ENCODE results near the gene RASSF1. TPM values are rescaled to one million over a fixed set of nuclear protein-coding genes. Genes with fewer than 3 reads are reported as not detected.

Gene RASSF1
- total RNA-seq, 2 donors from 2014 or later: 20.6 to 28.2 TPM

DNA sequence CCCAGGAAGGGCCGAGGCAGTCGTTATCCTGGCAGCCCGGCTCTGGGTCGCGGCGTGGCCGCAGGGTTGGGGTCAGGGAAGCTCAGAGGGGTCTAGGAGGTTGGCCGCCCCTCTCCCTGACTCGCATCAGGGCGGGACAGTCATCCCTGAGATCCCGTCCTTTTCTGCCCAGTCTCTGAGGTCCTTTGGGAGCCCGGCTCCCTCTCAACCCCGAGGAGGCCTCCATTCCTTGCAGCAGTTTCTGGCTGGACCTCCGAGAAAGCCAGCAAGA, 18.6 kb downstream of the RASSF1 start:
- Histone ChIP-seq H3K27ac (peak overlapping the region; percentile 81), H3K9me3 (no peaks in the 10 kb centered on the region), H3K27me3 (no peaks in the 10 kb centered on the region), H3K4me1 (peaks cover 36% of the 10 kb centered on the region), H3K4me3 (peak overlapping the region; percentile 66), H3K9ac (ENCODE audit: low read depth in 2 of 2, low read length in 2 of 2) (peak overlapping the region; percentile 70 to 91), H3K36me3 (no peaks in the 10 kb centered on the region)
- intact Hi-C loops (cut with DNase I): loop anchor here (10.0 kb wide), 1 partner anchor 47 kb away; the partner anchor contains the start of gene LSMEM2
- TF ChIP-seq, protein P1, sequence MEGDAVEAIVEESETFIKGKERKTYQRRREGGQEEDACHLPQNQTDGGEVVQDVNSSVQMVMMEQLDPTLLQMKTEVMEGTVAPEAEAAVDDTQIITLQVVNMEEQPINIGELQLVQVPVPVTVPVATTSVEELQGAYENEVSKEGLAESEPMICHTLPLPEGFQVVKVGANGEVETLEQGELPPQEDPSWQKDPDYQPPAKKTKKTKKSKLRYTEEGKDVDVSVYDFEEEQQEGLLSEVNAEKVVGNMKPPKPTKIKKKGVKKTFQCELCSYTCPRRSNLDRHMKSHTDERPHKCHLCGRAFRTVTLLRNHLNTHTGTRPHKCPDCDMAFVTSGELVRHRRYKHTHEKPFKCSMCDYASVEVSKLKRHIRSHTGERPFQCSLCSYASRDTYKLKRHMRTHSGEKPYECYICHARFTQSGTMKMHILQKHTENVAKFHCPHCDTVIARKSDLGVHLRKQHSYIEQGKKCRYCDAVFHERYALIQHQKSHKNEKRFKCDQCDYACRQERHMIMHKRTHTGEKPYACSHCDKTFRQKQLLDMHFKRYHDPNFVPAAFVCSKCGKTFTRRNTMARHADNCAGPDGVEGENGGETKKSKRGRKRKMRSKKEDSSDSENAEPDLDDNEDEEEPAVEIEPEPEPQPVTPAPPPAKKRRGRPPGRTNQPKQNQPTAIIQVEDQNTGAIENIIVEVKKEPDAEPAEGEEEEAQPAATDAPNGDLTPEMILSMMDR (IDR thresholded peaks at IDR 0.05): no peak
- no peak for DNase-seq

DNA sequence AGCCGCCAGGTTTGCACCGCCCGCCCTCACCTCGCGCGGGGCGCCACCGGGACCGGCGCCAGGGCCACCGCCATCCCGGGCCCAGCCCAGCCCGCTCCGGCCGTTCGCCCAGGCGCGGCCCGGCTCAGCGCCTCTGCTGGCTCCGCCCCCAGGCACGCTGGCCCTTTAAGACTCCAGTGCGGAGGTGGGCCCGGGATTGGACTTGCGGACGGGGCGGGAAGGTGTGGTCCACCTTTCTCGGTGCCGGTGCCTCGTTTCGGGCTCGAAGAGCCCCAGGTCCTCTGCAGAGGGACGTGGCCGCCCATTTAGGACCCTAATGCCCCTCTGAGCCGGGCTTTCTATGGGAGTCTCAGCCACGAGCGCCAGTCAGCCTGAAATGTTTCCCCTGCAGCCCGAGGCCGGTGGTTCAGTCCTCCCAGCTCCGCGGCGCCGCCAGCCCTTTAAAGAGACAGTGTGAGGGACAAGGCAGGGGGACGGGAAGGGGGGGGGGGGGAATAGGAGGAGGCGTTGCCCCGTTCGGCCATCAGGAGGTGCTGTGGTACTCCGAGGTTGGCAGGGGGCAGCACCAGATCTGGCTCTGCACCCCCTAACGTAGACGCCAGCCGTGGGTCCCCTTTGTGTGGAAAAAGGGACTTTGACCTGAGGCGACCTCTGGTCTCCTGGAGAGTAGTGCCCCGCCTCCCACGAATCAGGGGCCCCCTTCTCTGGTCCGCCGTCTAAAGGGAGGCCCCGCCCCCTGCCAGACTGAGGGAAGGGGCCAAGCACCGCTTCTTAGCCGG, 19.1 kb downstream of the RASSF1 start:
- peaks cover 34% of the 10 kb centered on the region for H3K4me1 ChIP-seq
- no peaks in the 10 kb centered on the region for H3K9me3 ChIP-seq
- H3K36me3 ChIP-seq: no peaks in the 10 kb centered on the region
- peak overlapping the region; percentile 81 for H3K27ac ChIP-seq
- peak overlapping the region; percentile 66 for H3K4me3 ChIP-seq
- H3K27me3 ChIP-seq: no peaks in the 10 kb centered on the region
- TF ChIP-seq, protein P1 (IDR thresholded peaks at IDR 0.05): peak; percentile 31
- intact Hi-C loops (cut with DNase I): loop anchor here (10.0 kb wide), 1 partner anchor 47 kb away; the partner anchor contains the start of gene LSMEM2
- peak; percentile 89 for DNase-seq
- H3K9ac ChIP-seq (ENCODE audit: low read depth in 2 of 2, low read length in 2 of 2): peak overlapping the region; percentile 72 to 91

- Histone ChIP-seq H3K9ac (ENCODE audit: low read depth in 2 of 2, low read length in 2 of 2) (peak overlapping the region; percentile 72 to 91), H3K4me1 (peaks cover 38% of the 10 kb centered on the region), H3K27ac (peak overlapping the region; percentile 81), H3K4me3 (peak overlapping the region; percentile 66), H3K9me3 (no peaks in the 10 kb centered on the region), H3K36me3 (no peaks in the 10 kb centered on the region), H3K27me3 (no peaks in the 10 kb centered on the region)
- intact Hi-C loops (cut with DNase I): loop anchor here (10.0 kb wide), 1 partner anchor 46 kb away; the partner anchor contains the start of gene LSMEM2
- peak; percentile 80 for DNase-seq
- TF ChIP-seq, protein P1 (IDR thresholded peaks at IDR 0.05): no peak
These were observed 19.7 kb downstream of the RASSF1 start for GRCh38 chr3:50320853-50321335.

DNA sequence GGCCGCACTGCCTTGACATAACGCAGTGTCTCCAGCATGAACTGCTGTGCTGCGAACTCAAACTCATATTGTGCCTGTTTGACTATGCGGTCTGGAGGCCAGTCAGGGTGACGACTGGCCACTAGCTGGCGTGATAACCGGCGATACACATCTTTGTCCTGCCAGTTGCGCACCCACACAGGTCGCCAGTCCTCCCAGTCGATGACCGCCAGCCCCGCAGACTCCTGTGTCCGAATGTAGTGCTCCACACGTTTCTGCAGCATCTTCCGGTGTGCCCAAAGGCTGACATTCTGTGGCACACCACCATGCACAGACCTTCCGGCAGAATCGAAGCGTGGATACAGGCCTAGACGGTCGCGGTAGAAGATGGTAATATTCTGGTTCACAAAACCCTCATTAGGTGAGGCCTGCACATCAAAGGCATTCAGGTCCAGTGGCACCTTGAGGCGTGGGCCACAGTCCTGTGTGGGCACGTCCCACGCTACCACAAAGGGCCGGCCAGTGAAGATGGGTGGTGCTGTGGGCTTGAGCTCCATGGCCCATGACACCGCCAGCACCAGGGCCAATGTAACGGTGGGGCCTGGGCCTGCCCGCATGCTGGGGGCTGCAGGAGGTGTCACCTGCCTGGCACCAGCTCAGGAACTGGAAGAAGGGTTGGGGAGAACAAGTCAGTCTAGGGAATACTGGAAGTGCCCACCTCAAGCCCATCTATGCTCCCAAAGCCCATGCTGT, 20.6 kb downstream of the RASSF1 start:
- DNase-seq: no peak
- intact Hi-C loops (cut with DNase I): loop anchor here (10.0 kb wide), 1 partner anchor 45 kb away; the partner anchor contains the start of gene LSMEM2
- H3K36me3 ChIP-seq: no peaks in the 10 kb centered on the region
- H3K4me3 ChIP-seq: peak overlapping the region; percentile 66
- no peaks in the 10 kb centered on the region for H3K27me3 ChIP-seq
- H3K9me3 ChIP-seq: no peaks in the 10 kb centered on the region
- TF ChIP-seq, protein P1 (IDR thresholded peaks at IDR 0.05): no peak
- H3K4me1 ChIP-seq: peaks cover 38% of the 10 kb centered on the region
- H3K27ac ChIP-seq: peak overlapping the region; percentile 81
- peak overlapping the region; percentile 72 to 91 for H3K9ac ChIP-seq (ENCODE audit: low read depth in 2 of 2, low read length in 2 of 2)

- TF ChIP-seq, protein P1 (IDR thresholded peaks at IDR 0.05): no peak
- H3K27ac ChIP-seq: no peak overlapping the region
- H3K4me1 ChIP-seq: peaks cover 38% of the 10 kb centered on the region
These were observed 21.3 kb downstream of the RASSF1 start for GRCh38 chr3:50319181-50319893.

More at GRCh38 chr3:50319181-50319893, 21.3 kb downstream of the RASSF1 start:
- H3K4me3 ChIP-seq: no peak overlapping the region
- DNase-seq: no peak
- intact Hi-C loops (cut with DNase I): no loop called here
- peak overlapping the region in 1 of 2 donors; percentile 91 for H3K9ac ChIP-seq (ENCODE audit: low read depth in 2 of 2, low read length in 2 of 2)
- H3K9me3 ChIP-seq: no peaks in the 10 kb centered on the region
- no peaks in the 10 kb centered on the region for H3K36me3 ChIP-seq
- H3K27me3 ChIP-seq: no peaks in the 10 kb centered on the region
